Stimulated activated naive CD8-positive, alpha-beta T cell treated with anti-CD3 and anti-CD28 coated beads, Interleukin-15, amount 100 ng/mL, for 72 hours (primary cell): ENCODE results near the gene THRB.

Experiments used
- ATAC-seq: fragments of 150-1000 bp; cut with Tn5 transposase; 2 replicates; pipeline ENCODE4 v1.10.0; 2021; ENCODE audit warnings: mild to moderate bottlenecking, moderate library complexity
- DNase-seq, 2 donors: peaks; one replicate each; pipeline ENCODE4 v3.0.0; 2021 to 2022
- H3K27ac Mint-ChIP-seq, 2 donors: one replicate each; pipeline ENCODE4 v1.8.0; 2022; ENCODE audit warnings: mild to moderate bottlenecking in 2 of 2, mixed read lengths in 2 of 2, moderate library complexity in 2 of 2
- H3K27me3 Mint-ChIP-seq: one replicate; pipeline ENCODE4 v1.8.0; 2022; ENCODE audit warnings: mixed read lengths
- H3K4me1 Mint-ChIP-seq: one replicate; pipeline ENCODE4 v1.8.0; 2022; ENCODE audit warnings: mild to moderate bottlenecking, mixed read lengths
- H3K4me3 Mint-ChIP-seq, 2 donors: one replicate each; pipeline ENCODE4 v1.8.0; 2022; ENCODE audit warnings: mild to moderate bottlenecking in 2 of 2, mixed read lengths in 2 of 2, moderate library complexity in 1 of 2
- H3K9me3 Mint-ChIP-seq, 2 donors: one replicate each; pipeline ENCODE4 v1.8.0; 2022; ENCODE audit warnings: mixed read lengths in 2 of 2

The THRB gene

GRCh38 chr3:24374801-24375200, 119.8 kb downstream of the THRB start:
- H3K27ac Mint-ChIP-seq = no peak overlapping the region
- H3K4me3 Mint-ChIP-seq = no peak overlapping the region
- DNase-seq = no peak
- H3K27me3 Mint-ChIP-seq = no peaks in the 10 kb centered on the region
- ATAC-seq = no peak
- H3K4me1 Mint-ChIP-seq = no peaks in the 10 kb centered on the region
- H3K9me3 Mint-ChIP-seq = no peaks in the 10 kb centered on the region

GRCh38 chr3:24373198-24373959, 121.3 kb downstream of the THRB start:
- no peak for ATAC-seq
- Mint-ChIP-seq H3K27me3 (no peaks in the 10 kb centered on the region), H3K4me1 (no peaks in the 10 kb centered on the region), H3K27ac (no peak overlapping the region), H3K9me3 (no peaks in the 10 kb centered on the region), H3K4me3 (no peak overlapping the region)
- no peak for DNase-seq

GRCh38 chr3:24372559-24373197, 122.0 kb downstream of the THRB start:
- ATAC-seq (no peak), DNase-seq (no peak)
- H3K4me3 Mint-ChIP-seq = no peak overlapping the region
- H3K27me3 Mint-ChIP-seq = no peaks in the 10 kb centered on the region
- H3K9me3 Mint-ChIP-seq = no peaks in the 10 kb centered on the region
- H3K27ac Mint-ChIP-seq = no peak overlapping the region
- no peaks in the 10 kb centered on the region for H3K4me1 Mint-ChIP-seq

DNA sequence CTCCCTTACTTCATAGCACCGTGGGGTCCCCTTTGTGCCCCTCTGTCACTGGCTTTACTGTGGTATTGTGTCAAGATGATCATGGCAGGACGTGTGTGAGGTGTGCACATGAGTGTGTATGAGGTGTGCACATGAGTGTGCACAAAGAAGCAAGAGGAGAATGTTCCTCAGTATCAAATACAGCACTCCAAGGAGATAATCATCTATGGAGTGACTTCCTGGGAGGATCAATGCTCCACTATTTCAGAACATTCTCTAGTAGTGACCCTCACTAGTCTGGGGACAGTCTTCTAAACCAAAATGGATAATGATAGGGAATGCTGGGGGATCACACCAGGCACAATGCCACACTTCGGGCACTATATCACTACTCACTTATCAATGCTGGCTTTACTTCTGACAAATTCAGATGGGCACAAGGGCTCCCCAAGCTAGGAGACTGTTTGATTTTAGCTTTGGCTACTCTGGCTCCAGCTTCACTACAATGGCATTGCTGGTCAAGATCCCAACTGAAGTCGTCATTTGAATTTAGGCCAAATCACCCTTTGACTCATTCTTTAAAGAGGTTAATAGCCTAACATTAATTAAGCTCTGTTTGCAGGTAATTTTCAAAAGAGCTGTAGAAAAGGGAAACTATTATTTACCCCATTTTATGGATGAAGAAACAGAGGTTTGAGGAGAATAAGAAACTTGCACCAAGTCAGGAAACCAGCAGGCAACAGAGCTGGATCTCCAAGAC, 124.1 kb downstream of the THRB start:
- Mint-ChIP-seq H3K4me3 (no peak overlapping the region), H3K27ac (no peak overlapping the region), H3K9me3 (peaks cover 0 to 3% of the 10 kb centered on the region in 2 donors), H3K4me1 (no peaks in the 10 kb centered on the region), H3K27me3 (no peaks in the 10 kb centered on the region)
- ATAC-seq (no peak), DNase-seq (no peak)

DNA sequence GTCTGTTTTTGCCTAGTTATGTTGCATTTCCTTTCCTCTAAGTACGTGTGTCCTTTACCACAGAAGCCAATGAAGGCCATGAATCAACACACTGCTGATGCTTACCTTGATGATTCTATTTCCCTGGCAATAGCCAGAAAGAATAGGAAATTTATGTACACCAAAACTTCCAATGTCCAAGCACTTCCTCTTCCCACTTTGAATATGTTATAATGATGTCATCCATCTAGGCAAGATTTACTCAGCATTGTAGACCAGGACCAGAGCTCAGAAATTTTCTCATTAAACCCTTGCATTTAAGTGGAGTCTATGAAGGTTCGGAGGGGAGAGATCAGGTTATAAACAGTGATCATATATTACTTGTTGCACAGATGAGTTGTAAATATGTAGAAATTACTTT, 126.0 kb downstream of the THRB start:
- H3K27me3 Mint-ChIP-seq = no peaks in the 10 kb centered on the region
- H3K27ac Mint-ChIP-seq = no peak overlapping the region
- ATAC-seq = no peak
- H3K4me3 Mint-ChIP-seq = no peak overlapping the region
- peaks cover 0 to 3% of the 10 kb centered on the region in 2 donors for H3K9me3 Mint-ChIP-seq
- no peak for DNase-seq
- no peaks in the 10 kb centered on the region for H3K4me1 Mint-ChIP-seq

- no peak overlapping the region for H3K4me3 Mint-ChIP-seq
- ATAC-seq (no peak), DNase-seq (no peak)
- H3K27ac Mint-ChIP-seq = no peak overlapping the region
- peaks cover 0 to 3% of the 10 kb centered on the region in 2 donors for H3K9me3 Mint-ChIP-seq
- H3K27me3 Mint-ChIP-seq = no peaks in the 10 kb centered on the region
- H3K4me1 Mint-ChIP-seq = no peaks in the 10 kb centered on the region
These were observed 126.9 kb downstream of the THRB start for GRCh38 chr3:24367664-24368264.

- Mint-ChIP-seq H3K4me1 (no peaks in the 10 kb centered on the region), H3K9me3 (peaks cover 0 to 3% of the 10 kb centered on the region in 2 donors), H3K27ac (no peak overlapping the region), H3K27me3 (no peaks in the 10 kb centered on the region), H3K4me3 (no peak overlapping the region)
- no peak for DNase-seq
- no peak for ATAC-seq
These were observed 127.4 kb downstream of the THRB start for GRCh38 chr3:24367216-24367615.

DNA sequence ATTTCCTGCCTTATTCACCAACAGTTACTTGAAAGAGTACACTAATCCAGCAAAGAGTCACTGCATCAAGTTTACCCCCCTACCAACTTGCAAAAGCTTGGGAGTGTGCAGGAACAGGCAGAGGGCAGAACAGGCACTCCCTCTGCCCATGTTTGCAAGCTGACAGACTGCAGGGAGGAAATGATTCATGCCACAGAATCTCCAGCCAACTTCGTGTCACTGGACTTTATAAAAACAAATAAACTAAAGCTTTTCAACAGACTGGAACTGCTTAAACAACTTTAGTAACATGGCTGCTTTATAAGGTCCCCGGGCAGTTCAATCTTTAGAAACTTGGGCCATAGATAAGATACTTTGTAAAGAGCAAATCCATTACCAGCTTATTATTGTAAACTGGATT, 129.5 kb downstream of the THRB start:
- Mint-ChIP-seq H3K4me1 (no peaks in the 10 kb centered on the region), H3K4me3 (no peak overlapping the region)

DNA sequence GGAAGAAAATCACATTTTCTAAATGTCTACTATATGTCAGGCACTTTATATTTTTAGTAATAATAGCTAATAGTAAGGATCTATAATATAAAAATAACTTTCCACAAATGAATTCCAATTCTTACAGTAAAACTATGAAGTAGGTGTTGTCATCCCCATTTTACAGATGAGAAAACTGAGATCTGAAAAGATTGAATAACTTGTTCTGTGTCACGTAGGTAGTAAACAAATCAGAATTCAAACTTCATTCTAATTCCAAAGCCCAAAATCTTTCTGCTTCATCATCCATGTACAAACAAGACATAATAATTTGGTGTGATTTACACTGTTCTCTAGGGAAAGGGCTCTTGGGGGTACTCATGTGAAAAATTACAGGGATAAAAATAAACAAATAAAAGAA, 130.3 kb downstream of the THRB start:
- DNase-seq (no peak), ATAC-seq (no peak)
- Mint-ChIP-seq H3K9me3 (peaks cover 0 to 3% of the 10 kb centered on the region in 2 donors), H3K27ac (no peak overlapping the region), H3K4me3 (no peak overlapping the region), H3K4me1 (no peaks in the 10 kb centered on the region), H3K27me3 (no peaks in the 10 kb centered on the region)

More for the DNA sequence above, 129.5 kb downstream of the THRB start:
- Mint-ChIP-seq H3K9me3 (peaks cover 0 to 3% of the 10 kb centered on the region in 2 donors), H3K27me3 (no peaks in the 10 kb centered on the region), H3K27ac (no peak overlapping the region)
- ATAC-seq (no peak), DNase-seq (no peak)

DNA sequence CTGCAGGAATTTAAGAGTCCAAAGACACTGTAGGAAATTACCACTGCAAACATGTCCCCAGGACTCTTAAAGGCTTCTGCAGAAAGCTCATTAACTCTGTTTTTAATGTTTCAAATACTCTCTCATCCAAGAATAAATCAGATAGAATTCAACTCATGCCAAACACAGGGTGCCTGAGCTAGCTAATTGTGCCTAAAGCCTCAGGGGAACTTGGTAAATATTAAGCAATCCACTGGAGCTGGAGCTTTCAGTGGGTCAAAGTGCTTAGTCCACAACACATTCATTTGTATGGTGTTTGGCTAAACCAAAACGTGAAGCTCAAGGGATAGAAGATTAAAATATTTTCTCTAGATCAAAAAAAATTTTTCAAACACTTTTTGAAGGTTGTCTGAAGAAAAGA, 131.4 kb downstream of the THRB start:
- peaks cover 0 to 3% of the 10 kb centered on the region in 2 donors for H3K9me3 Mint-ChIP-seq
- H3K27me3 Mint-ChIP-seq = no peaks in the 10 kb centered on the region
- no peak for ATAC-seq
- no peak overlapping the region for H3K4me3 Mint-ChIP-seq
- no peaks in the 10 kb centered on the region for H3K4me1 Mint-ChIP-seq
- no peak overlapping the region for H3K27ac Mint-ChIP-seq
- no peak for DNase-seq

DNA sequence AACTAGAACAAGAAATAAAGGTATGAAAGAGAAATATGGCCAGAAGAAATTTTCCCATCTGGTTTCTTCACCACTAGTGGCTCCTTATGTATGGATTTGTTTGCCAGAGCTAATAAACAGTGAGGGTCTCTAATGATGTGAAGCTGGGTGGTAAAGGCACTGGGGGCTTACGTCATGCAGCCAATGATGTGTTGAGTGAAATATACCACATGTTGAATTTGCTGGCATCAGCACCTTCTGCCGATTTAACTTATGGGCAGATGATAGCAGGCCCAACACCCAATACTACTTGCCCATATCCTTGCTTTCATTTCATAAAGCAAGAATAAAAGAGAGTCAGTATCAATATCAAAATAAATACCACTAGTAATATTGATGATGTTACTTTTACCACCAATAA, 133.0 kb downstream of the THRB start:
- Mint-ChIP-seq H3K4me3 (no peak overlapping the region), H3K27ac (no peak overlapping the region), H3K27me3 (no peaks in the 10 kb centered on the region), H3K4me1 (no peaks in the 10 kb centered on the region), H3K9me3 (no peaks in the 10 kb centered on the region)
- ATAC-seq (no peak), DNase-seq (no peak)

DNA sequence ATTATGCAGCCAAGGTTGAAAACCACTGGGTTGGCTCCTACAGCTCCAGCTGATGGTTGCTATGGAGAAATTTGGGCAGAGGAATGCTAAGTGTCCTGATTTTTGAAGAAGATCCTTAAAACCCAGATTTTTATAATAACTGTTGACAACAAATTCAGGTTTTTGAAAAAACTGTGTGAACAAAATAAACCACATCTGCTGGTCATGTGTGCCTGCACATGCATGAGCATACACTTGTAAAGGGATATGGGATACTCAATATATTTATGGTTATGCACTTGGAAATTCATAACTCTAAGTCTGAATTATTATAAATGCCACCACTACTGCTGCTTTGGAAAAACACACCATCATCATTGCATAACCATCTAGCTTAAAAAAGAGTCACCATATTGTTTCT, 133.7 kb downstream of the THRB start:
- Mint-ChIP-seq H3K27ac (no peak overlapping the region), H3K4me1 (no peaks in the 10 kb centered on the region), H3K9me3 (no peaks in the 10 kb centered on the region), H3K27me3 (no peaks in the 10 kb centered on the region), H3K4me3 (no peak overlapping the region)
- DNase-seq (no peak), ATAC-seq (no peak)

- no peak overlapping the region for H3K4me3 Mint-ChIP-seq
- no peak overlapping the region for H3K27ac Mint-ChIP-seq
- no peaks in the 10 kb centered on the region for H3K9me3 Mint-ChIP-seq
- ATAC-seq (no peak), DNase-seq (no peak)
- H3K4me1 Mint-ChIP-seq = no peaks in the 10 kb centered on the region
- H3K27me3 Mint-ChIP-seq = no peaks in the 10 kb centered on the region
These were observed 134.8 kb downstream of the THRB start for GRCh38 chr3:24359645-24360462.

DNA sequence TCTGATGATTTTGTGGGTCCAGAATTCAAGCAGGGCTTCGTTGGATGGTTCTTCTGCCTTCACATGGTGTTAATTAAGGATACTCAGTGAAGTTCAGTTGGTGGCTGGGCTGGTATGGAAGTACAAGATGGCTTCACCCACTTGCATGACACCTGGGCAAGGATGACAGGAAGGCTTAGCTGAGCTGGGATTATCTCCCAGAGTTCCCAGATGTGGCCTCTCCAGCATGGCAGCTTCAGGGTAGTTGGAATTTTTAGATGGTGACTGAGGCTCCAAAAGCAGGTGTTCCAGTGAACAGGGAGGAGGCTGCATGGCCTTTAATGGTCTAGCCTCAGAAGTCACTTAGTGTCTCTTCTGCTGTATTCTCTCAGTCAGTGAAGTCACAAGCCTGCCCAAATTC, 135.5 kb downstream of the THRB start:
- no peak overlapping the region for H3K27ac Mint-ChIP-seq
- ATAC-seq (no peak), DNase-seq (no peak)
- H3K9me3 Mint-ChIP-seq = peaks cover 0 to 6% of the 10 kb centered on the region in 2 donors
- no peak overlapping the region for H3K4me3 Mint-ChIP-seq
- H3K27me3 Mint-ChIP-seq = no peaks in the 10 kb centered on the region
- H3K4me1 Mint-ChIP-seq = no peaks in the 10 kb centered on the region

GRCh38 chr3:24357635-24358034, 137.0 kb downstream of the THRB start:
- DNase-seq = no peak
- Mint-ChIP-seq H3K27ac (no peak overlapping the region), H3K4me1 (no peaks in the 10 kb centered on the region), H3K27me3 (no peaks in the 10 kb centered on the region), H3K9me3 (peaks cover 0 to 7% of the 10 kb centered on the region in 2 donors), H3K4me3 (no peak overlapping the region)
- ATAC-seq = no peak
